NOMO-1 treated with dmso at 0.1 percent for 144 hours (cell line): ENCODE data around the gene ACCS.
A peak's percentile ranks its signal among the peaks of the same experiment; 100 is the strongest.

Experiments
- DNase-seq: peaks from one replicate; lab custom pipeline; 2025; ENCODE audit not compliant: unreplicated experiment; lab: John Stamatoyannopoulos, UW

Gene ACCS

DNA sequence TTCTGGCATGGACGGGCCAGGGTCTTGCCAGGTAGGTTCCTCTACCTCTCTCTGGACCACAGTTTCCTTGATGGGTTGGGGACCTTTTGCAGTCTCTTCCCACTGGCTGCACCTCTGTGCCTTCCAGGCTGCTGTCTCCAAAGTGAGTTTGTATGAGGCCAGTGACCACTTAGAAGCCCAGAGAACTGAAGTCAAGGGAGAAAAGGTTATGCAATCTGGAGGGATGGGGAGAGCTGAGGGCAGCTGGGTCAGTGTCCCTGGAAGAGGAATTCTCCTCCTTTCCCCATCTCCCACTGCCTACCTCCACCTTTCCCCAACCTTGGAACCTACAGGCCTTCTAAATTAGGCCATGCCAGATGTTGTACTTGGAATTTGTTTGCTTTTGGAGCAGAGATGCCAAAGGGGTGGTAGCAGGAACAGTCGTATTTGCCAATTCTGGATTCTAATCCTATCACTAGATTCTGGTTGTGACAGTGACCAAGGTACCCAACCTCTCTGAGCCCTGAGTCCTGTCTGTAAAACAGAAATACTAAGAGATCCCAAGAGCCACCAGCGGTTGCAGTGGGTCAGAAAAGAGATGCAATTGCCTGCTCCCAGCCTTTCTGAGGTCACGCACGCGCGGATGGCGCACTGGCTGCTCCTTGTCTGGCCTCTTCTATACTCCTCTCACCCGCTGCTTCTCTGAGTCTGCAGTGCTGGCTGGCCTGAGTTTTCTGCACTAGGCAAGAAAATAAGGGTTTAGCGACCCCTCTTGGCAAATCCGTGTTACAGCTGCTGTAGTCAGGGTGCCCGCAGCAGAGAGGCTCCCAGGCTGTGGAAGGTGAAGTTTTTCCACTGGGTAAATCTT, 29.0 kb upstream of the ACCS start:
- DNase-seq, result peak; percentile 27

DNA sequence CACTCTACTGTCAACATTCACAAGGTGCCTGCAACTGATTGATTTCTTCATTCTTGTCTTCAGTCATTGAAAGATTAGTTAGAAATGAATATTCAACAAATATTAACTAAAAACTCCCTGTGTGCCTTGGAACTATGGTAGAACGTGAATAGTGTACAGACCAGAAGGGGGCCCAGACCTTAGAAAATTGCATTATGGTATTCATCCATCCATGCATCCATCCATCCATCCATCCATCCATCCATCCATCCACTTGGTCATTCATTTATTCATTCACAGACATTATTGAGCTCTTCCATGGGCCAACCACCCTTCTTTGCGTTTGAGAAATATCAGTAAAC, 28.4 kb upstream of the ACCS start:
- DNase-seq, result no peak

DNA sequence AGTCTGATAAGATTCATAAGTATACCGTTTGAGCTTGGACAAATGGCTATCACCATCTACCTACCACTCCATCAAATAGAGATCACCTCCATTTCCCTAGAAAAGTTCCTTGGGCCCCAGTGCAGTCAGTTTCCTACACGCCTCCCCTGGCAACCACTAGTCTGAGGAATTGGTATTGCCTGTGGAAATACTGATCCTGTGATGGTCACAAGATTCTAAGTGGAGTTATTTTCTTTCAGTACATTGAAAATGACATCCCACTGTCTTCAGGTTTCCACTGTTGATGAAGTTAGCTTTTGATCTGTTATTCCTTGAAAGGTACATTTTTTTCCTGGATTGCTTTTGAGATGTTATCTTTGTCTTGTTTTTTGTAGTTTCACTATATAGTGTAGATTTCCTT, 22.9 kb upstream of the ACCS start:
- DNase-seq, result no peak

DNA sequence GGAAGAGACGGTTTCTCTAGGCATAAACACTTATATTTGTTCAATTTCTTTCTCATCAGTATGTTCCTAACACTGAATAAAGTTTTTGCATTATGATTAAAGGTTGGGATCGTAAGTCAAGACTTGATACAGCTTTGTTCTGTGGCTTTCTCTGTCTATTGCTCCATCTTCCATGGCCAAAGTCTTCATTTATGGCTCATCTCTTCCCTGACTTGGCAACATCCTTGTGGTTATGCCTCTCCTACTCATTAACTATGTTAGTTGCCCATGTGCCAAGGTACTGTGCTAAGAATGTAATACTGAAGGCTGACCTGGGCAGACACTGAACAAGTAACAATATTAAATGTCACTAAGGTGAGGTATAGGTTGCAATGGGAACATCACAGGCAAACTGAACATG, 19.9 kb upstream of the ACCS start:
- DNase-seq, result no peak

DNA sequence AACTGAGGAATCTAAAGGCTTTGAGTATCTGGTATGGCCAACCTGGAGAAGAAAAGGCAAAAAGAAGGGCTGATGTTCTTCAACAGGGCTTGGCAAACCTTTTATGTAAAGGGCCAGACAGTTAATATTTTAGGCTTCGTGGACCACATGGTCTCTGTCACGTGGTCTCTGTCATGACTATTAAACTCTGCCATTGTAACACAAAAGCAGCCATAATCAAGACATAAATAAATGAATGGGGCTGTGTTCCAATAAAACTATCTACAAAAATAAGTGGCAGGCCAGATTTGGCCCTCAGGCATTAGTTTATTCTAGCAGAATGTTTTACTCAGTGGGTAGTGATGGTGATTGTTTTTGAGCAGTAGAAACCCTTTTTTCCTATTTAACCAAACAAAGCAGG, 18.8 kb upstream of the ACCS start:
- no peak for DNase-seq

DNA sequence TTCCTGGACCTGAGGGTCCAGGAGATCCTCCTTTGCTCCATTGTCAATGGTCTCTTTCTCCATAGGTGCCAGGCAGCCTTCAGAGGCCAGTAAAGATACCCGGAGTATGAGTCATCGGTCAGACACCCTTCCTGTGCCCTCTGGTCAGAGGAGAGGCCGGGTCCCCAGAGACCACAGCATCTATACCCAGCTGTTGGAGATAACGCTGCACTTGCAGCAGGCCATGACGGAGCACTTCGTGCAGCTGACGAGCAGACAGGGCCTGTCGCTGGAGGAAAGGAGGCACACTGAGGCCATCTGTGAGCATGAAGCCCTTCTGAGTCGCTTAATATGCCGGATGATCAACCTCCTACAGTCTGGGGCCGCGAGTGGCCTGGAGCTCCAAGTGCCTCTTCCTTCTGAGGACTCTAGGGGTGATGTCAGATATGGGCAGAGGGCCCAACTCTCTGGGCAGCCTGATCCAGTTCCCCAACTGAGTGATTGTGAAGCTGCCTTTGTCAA, 18.1 kb upstream of the ACCS start, which contains the start of gene ACCSL:
Gene ACCSL, plus strand, starts transcription at position 51 of the 501 bp plus-strand sequence. Its CDS starts 56 bp downstream, at position 107.
- no peak for DNase-seq

DNA sequence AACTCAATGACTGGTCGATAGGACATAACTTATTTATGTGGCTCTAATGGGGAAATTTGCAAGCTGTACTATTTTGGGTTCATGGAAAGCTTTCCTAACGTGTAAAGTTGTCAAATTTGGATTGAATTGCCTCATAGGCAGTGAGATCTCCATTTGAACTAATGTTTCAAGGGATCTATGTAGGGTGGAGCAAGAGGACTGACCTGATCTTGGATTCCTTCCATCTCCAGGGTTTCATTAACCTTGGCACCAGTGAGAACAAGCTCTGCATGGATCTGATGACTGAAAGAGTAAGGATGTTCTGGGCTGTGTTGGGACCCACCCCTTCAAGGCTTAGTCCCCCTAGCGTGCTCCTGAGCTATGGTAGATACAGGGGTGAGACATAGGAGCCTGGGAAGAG, 16.2 kb upstream of the ACCS start:
- DNase-seq, result no peak

DNA sequence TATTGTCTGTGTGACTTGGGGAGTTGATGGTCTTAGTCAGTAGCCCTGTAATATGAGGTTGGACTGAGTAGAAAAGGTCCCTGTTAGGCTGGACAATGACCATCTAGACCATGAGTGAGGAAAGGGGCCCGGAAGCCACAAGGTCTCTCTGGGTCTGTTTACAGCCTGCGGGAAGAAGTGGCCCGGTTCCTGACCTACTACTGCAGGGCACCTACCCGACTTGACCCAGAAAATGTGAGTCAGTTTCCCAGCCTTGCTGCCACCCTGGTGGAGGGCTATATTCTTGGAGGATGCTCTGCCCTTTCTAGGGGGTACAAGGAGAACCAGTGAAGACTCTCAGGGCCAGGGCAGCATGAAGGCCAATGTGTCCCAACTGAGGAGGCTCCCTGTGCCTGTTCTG, 14.9 kb upstream of the ACCS start:
- DNase-seq, result no peak

DNA sequence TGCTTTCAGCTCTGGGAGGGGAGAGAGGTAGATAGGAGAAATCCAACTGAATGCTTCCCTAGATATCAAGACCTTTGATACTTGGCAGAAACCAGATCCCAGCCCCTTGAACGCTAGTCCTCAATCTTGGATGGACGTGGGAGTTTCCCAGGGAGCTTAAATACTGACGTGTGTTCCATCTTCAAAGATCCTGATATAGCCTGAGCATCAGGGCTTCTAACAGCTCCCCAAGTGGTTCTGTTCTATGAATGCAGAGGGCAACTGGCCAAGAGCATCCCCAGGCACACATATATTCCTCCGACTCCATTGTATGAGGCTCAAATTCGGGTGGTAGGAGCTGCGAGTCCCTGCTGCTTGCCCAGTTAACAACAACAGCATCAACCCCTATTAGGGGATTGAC, 8.7 kb upstream of the ACCS start:
- no peak for DNase-seq

DNA sequence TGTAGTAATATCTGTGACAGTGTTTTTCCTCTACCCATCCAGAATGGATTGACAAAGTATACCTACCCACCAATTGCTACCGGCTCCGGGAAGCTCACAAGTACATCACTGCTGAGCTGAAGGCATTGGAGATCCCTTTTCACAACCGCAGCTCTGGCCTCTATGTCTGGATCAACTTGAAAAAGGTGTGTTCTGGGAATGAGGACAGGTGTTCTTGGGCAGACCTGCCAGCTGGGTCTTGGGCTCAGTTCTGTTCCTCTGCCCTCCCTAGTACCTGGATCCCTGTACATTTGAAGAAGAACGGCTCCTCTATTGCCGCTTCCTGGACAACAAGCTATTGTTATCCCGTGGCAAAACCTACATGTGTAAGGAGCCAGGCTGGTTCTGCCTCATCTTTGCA, 7.8 kb upstream of the ACCS start:
- no peak for DNase-seq

DNA sequence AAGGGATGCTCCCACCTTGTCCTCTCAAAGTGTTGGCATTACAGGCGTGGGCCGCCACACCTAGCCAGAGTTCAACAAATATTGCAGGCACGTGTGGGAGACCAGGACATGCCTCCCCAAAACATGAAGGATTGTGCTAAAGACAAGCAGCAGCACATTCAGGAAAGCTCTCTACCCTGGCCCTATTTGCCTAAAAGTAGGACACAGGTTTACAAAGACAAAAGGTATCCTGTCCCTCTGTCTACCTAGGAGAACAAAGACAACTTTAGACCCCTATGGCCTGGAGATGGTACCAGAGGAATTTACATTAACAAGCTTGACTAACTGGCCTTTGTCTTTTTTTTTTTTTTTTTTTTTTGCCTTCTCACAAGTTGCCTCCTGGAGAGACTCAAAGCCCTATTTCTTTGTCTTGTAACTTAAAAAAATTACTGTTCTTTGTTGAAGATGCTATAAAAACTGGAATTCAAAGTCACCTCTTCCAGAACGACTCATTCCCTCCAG, 859 bp upstream of the ACCS start:
- DNase-seq, result no peak

DNA sequence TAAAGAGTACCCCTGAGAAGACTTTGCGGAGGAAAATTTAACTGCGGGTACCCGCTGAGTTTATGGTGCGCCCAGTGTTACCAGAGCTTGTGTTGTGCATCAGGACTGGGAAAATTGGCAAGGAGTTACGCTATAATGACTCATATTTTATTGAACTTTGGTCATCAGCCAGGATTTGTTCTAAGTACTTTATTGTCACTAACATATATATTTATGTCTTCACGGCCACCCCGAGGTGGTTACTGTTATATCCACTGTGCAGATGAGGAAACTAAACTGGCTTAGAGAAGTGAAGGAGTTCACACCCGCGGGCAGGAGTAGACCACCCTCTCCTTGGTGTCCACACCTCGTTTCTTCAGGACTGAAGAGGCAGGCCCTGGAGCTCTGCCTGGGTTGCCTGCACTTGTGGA, 667 bp downstream of the ACCS start:
- DNase-seq, result no peak

DNA sequence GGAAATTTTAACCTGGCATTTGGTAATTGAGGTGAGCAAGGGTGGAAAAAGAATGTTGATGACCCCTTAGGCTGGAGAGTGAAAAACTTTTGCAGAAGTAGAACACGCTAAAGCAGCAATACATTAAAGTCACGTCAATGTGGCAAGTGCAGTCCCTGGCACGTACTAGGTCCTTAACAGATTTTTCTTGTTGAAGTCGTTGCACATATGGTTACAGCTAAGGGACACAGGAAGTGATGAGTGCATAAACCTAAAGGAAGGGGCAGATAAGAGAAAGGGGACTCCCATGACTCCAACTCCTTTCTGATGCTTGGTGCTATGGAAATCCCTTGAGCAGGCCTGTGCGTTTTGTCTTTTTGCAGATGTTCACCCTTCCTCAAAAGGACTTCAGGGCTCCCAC, 1.2 kb downstream of the ACCS start:
- DNase-seq, result peak; percentile 30

DNA sequence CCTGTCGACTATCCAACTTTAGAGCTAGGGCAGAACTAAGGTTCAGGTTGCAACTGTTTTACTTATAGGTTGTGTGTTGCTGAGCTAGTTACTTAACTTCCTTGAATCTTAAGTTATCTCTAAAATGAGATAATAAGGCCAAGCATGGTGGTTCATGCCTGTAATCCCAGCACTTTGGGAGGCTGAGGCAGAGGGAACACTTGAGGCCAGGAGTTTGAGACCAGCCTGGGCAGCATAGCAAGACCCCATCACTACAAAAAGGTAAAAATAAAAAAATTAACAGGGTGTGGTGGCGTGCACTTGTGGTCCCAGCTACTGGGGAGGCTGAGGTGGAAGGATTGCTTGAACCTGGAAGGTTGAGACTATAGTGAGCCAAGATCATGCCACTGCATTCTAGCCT, 2.1 kb downstream of the ACCS start:
- DNase-seq, result no peak

DNA sequence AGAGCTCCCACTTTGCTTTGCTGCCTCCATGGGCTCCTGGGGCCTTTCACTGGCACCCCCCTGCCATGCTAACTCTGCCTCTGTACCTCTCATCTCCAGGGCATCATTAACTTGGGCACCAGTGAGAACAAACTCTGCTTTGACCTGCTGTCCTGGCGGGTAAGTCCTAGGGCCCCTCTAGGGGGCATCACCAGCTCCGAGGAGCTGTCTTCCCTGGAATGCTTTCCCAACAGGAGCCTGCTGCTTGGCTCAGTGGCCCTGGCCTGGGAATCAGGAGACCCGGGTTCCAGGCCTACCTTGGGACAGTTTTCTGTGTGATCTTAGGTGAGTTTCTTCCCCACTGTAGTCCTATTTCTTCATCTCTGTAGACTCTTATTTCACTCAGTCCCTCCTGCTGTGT, 5.1 kb downstream of the ACCS start:
- no peak for DNase-seq

DNA sequence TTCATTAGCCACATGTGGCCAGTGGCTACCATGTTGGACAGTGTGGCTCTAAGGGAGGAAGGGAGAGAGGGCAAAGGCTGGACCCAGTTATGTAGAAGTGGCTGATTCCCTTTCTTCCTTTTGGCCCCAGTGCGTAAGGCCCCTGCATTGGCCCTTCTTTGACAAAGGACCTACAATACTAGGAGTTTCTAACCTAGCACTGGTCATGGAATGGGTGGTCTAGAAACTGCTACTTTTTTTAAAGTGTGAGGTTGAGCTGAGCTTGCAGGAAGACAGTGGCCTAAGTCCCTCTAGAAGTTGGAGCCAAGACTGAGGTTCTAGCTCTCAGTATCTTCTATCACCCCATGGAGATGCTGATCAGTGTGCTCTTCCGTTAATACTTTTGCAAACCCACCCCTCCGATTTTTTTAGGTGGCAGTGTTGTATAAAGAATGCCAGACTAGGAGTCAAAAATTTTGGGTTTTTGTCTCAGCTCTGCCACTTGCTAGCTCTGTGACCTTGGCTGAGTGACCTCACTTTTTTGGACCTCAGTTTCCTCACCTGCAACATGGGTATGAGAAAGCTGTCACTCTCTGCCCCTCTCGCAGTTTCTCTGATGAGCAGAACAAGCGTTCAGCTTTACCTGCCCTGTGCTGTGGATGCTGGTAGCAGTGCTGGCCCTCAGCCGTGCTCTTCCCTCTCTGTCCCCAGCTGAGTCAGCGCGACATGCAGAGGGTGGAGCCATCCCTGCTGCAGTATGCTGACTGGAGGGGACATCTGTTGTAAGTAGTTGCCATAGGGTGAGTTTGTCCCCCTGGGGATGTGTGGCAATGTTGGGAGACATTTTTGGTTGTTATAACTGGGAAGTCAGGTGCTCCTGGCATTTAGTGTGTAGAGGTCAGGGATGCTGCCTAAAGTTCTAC, 6.9 kb downstream of the ACCS start:
- no peak for DNase-seq

DNA sequence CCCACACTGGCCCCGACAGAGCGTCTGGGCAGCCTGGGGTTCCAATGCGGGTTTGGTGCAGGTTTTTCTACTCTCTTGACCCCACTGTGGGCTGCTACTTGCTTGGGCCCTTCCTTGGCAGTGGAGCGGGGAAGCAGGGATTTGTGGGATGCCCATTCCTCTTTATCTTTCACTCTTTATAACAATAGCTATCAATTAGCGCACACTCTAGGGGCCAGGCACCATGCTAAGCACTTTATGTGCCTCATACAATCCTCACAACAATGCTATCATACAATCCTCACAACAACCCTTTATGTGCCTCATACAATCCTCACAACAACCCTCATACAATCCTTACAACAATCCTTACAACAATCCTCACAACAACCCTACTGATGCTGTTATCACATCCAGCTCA, 12.7 kb downstream of the ACCS start:
- DNase-seq, result no peak

DNA sequence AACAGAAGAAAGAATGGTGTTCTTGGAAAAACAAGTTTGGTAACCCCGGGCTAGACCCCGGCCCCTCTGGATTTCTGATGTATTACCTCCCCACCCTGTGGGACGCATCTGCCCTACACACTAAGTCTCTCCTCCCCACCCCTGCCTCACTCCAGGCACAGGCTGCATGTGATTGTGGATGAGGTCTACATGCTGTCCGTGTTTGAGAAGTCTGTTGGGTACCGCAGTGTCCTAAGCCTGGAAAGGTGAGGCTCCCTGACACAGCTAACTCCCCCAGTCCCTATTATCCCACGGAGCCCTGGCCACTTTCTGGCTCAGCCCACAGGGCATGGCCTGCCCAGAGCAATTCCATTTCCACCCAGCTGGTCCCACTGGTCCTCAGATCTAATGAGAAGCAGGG, 13.3 kb downstream of the ACCS start:
- no peak for DNase-seq

DNA sequence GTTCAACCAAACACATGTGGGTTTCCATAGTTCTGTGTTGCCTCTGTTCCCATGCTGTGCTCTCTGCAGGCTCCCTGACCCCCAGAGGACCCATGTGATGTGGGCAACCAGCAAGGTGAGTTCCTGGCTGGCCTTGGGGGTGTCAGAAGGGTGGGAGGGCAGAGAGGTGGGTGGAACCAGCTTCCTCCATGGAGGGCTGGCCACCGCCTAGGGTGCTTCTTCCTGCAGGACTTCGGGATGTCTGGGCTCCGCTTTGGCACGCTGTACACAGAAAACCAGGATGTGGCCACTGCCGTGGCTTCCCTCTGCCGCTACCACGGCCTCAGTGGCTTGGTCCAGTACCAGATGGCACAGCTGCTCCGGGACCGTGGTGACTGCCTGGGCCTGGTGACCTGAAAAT, 14.9 kb downstream of the ACCS start:
- DNase-seq, result no peak

DNA sequence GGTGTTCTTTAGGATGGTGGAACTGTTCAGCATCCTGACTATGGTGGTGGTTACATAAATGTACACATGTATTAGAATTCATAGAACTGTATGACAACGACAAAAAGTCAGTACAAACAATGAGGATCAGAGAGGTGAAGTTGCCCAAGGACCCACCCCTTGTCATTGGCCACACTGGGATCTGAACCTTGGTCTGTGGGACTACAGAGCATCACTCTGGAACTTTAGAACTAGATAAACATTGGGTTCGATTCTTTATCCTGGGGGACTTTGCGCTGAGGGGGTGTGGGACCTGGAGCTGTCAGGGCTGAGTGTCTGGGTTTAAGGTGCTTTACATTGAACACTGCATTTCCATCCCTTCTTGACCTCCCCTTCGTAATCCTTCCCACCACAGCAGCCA, 16.6 kb downstream of the ACCS start:
- no peak for DNase-seq

DNA sequence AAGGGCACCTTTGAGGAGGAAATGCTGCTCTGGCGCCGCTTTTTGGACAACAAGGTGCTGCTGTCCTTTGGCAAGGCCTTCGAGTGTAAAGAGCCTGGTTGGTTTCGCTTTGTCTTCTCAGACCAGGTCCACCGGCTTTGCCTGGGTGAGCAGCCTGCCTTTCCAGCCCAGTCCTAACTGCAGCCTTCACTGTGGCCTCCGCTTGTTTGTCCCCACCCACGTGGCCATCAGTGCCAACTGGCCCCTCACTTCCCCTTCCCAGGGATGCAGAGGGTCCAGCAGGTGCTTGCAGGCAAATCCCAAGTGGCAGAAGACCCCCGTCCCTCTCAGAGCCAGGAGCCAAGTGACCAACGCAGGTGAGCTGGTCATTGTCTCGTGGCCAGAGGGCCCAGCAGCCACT, 17.4 kb downstream of the ACCS start:
- DNase-seq, result no peak

DNA sequence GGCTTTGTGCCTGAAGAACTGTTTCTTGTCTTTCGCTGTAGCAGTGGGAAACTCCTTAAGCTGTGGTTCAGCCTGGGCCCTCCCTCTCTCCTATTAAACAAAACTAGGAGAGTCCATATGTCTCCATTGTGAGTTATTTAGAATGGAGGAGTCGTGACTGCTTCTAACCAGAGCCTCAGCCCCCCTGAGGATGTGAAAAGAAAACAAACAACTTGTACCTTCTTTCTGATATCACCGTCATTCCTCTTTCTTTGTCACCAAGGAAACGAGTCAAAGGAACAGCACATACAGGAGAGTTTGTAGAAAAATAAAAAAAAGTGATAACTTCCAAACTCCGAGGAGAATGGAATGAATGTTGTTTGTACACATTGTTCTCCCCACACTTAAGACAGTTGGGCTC, 17.8 kb downstream of the ACCS start:
- DNase-seq, result no peak
